Measurements from ENCODE around the gene NR2E1.

The NR2E1 gene

GRCh38 chr6:108174371-108175175 lies 8.8 kb downstream of the NR2E1 start:
- no peak overlapping the region for H3K27ac ChIP-seq (ENCODE audit: low read length, poor library complexity, severe bottlenecking)
- no peak overlapping the region for H3K4ac ChIP-seq (ENCODE audit: low read depth in 1 of 2, low read length in 2 of 2)
- peak overlapping the region; percentile 41 for H3K4me2 ChIP-seq (ENCODE audit: low read length, poor library complexity, severe bottlenecking)
- no peak overlapping the region for H3K18ac ChIP-seq (ENCODE audit: low read depth in 1 of 2, low read length in 2 of 2)
- no peaks in the 10 kb centered on the region for H3K79me1 ChIP-seq (replicated peaks; ENCODE audit: low read length, poor library complexity, severe bottlenecking)
- DNase-seq = peak; percentile 56
- no peak overlapping the region for H4K91ac ChIP-seq (ENCODE audit: low read length)
- no peak overlapping the region for H3K9ac ChIP-seq (ENCODE audit: low read length)
- H3K4me3 ChIP-seq (ENCODE audit: insufficient read depth in 1 of 2, low read depth in 1 of 2, low read length in 2 of 2) = no peak overlapping the region
- H3K27me3 ChIP-seq (ENCODE audit: control insufficient read depth in 1 of 2, insufficient read depth in 1 of 2, low read length in 2 of 2) = peaks cover 83 to 99% of the 10 kb centered on the region in 2 experiments
- peaks cover 26% of the 10 kb centered on the region for H3K4me1 ChIP-seq (ENCODE audit: control insufficient read depth, insufficient read depth, low read depth, low read length)
- no peak overlapping the region for H2BK12ac ChIP-seq (ENCODE audit: low read length in 2 of 2)
- no peak overlapping the region for H3K14ac ChIP-seq (ENCODE audit: low read length in 2 of 2)
- H4K8ac ChIP-seq (ENCODE audit: low read length) = no peak overlapping the region
- no peak overlapping the region for H2BK5ac ChIP-seq (ENCODE audit: low read depth, low read length, poor library complexity, severe bottlenecking)
- no peak overlapping the region for H2BK15ac ChIP-seq (ENCODE audit: low read depth, poor library complexity, severe bottlenecking)
- H2BK120ac ChIP-seq (ENCODE audit: low read depth, low read length) = no peak overlapping the region
- no peak overlapping the region for H3K23ac ChIP-seq (ENCODE audit: low read length in 2 of 2)
- no peak overlapping the region for H2AK5ac ChIP-seq (ENCODE audit: low read length, severe bottlenecking)
- 11% methylated on average over 40 of the region's 43 CpGs for WGBS
- no peaks in the 10 kb centered on the region for H3K36me3 ChIP-seq (ENCODE audit: control insufficient read depth in 1 of 2, insufficient read depth in 2 of 2, low read depth in 1 of 2, low read length in 2 of 2)
- H2AFZ ChIP-seq (ENCODE audit: low read depth, low read length) = no peak overlapping the region
- H3K9me3 ChIP-seq (ENCODE audit: control insufficient read depth, low read length) = peaks cover 13% of the 10 kb centered on the region

DNA sequence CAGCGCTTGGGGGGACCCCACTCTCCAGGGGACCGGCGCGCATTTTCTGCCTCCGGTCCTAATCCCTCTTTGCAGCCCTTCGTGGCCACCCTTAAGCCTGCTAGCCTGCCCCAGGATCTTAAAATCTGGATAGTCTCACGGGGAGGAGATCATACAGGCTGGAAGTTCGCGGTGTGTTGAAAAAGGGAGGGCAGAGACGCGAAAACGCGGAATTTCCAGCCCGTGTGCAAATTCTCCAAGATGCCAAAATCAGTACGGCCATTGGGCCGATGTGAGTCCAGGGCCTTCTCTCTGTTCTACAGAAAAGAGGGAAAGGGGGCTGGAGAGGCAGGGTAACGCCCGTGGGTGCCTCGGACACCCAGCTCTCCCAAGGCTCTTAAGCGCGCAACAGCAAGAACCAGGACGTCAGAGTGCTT lies 9.4 kb downstream of the NR2E1 start:
- peaks cover 82 to 98% of the 10 kb centered on the region in 2 experiments for H3K27me3 ChIP-seq (ENCODE audit: control insufficient read depth in 1 of 2, insufficient read depth in 1 of 2, low read length in 2 of 2)
- H2BK12ac ChIP-seq (ENCODE audit: low read length in 2 of 2) = no peak overlapping the region
- no peak overlapping the region for H3K9ac ChIP-seq (ENCODE audit: low read length)
- H4K8ac ChIP-seq (ENCODE audit: low read length) = no peak overlapping the region
- no peak overlapping the region for H3K27ac ChIP-seq (ENCODE audit: low read length, poor library complexity, severe bottlenecking)
- WGBS = 23% methylated on average over 22 of the region's 22 CpGs
- H3K23ac ChIP-seq (ENCODE audit: low read length in 2 of 2) = no peak overlapping the region
- no peak overlapping the region for H3K4ac ChIP-seq (ENCODE audit: low read depth in 1 of 2, low read length in 2 of 2)
- DNase-seq = no peak
- no peak overlapping the region for H2BK5ac ChIP-seq (ENCODE audit: low read depth, low read length, poor library complexity, severe bottlenecking)
- no peak overlapping the region for H3K18ac ChIP-seq (ENCODE audit: low read depth in 1 of 2, low read length in 2 of 2)
- no peak overlapping the region for H4K91ac ChIP-seq (ENCODE audit: low read length)
- no peak overlapping the region for H3K4me3 ChIP-seq (ENCODE audit: insufficient read depth in 1 of 2, low read depth in 1 of 2, low read length in 2 of 2)
- H2AK5ac ChIP-seq (ENCODE audit: low read length, severe bottlenecking) = no peak overlapping the region
- H3K79me1 ChIP-seq (replicated peaks; ENCODE audit: low read length, poor library complexity, severe bottlenecking) = no peaks in the 10 kb centered on the region
- H3K14ac ChIP-seq (ENCODE audit: low read length in 2 of 2) = no peak overlapping the region
- peaks cover 13% of the 10 kb centered on the region for H3K9me3 ChIP-seq (ENCODE audit: control insufficient read depth, low read length)
- H3K4me2 ChIP-seq (ENCODE audit: low read length, poor library complexity, severe bottlenecking) = no peak overlapping the region
- H3K4me1 ChIP-seq (ENCODE audit: control insufficient read depth, insufficient read depth, low read depth, low read length) = peaks cover 21% of the 10 kb centered on the region
- no peak overlapping the region for H2BK120ac ChIP-seq (ENCODE audit: low read depth, low read length)
- H2BK15ac ChIP-seq (ENCODE audit: low read depth, poor library complexity, severe bottlenecking) = no peak overlapping the region
- H3K36me3 ChIP-seq (ENCODE audit: control insufficient read depth in 1 of 2, insufficient read depth in 2 of 2, low read depth in 1 of 2, low read length in 2 of 2) = no peaks in the 10 kb centered on the region
- no peak overlapping the region for H2AFZ ChIP-seq (ENCODE audit: low read depth, low read length)

DNA sequence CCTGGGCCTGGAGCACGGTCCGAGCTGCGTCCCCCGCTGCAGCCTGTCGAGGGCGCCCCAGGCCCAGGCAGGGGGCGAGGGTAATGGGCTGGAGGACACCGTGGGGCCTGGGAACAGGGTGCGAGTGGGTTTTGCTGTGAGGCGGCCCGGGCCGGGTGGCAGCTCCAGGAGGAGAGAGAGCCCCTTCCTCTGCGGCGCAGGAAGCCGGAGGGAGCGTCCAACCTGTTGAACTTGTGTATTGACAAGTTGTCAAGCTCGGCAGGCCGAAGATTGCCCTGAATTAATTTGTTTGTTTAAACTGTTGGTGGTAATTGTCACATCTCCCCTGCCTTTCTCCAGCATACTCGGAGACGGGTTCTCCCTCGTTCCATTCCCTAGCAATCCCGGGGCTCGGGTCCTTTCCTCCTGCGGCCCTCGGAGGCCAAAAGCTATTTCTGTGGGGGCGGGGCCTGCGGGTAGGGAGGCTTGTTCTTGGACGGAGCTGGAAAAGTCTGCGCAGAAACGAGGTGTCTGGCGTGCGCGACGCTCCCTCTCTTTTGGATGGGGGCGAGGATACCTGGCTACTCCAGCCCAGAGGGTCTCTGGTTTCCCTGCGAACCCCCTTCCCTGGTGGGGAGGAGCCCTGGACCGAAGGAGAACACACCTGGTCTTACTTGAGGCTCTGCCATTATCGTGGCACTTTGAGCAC lies 9.9 kb downstream of the NR2E1 start:
- Histone ChIP-seq H3K9ac (ENCODE audit: low read length) (no peak overlapping the region), H4K91ac (ENCODE audit: low read length) (no peak overlapping the region), H3K4me1 (ENCODE audit: control insufficient read depth, insufficient read depth, low read depth, low read length) (peaks cover 21% of the 10 kb centered on the region), H3K4me3 (ENCODE audit: insufficient read depth in 1 of 2, low read depth in 1 of 2, low read length in 2 of 2) (peak overlapping the region in 1 of 2 experiments; percentile 18), H3K14ac (ENCODE audit: low read length in 2 of 2) (no peak overlapping the region), H2AK5ac (ENCODE audit: low read length, severe bottlenecking) (no peak overlapping the region), H2BK5ac (ENCODE audit: low read depth, low read length, poor library complexity, severe bottlenecking) (no peak overlapping the region), H3K18ac (ENCODE audit: low read depth in 1 of 2, low read length in 2 of 2) (no peak overlapping the region), H2BK15ac (ENCODE audit: low read depth, poor library complexity, severe bottlenecking) (no peak overlapping the region), H2BK12ac (ENCODE audit: low read length in 2 of 2) (no peak overlapping the region), H3K4me2 (ENCODE audit: low read length, poor library complexity, severe bottlenecking) (peak overlapping the region; percentile 26), H3K4ac (ENCODE audit: low read depth in 1 of 2, low read length in 2 of 2) (no peak overlapping the region), H3K79me1 (replicated peaks; ENCODE audit: low read length, poor library complexity, severe bottlenecking) (no peaks in the 10 kb centered on the region), H2BK120ac (ENCODE audit: low read depth, low read length) (no peak overlapping the region), H4K8ac (ENCODE audit: low read length) (no peak overlapping the region), H3K27ac (ENCODE audit: low read length, poor library complexity, severe bottlenecking) (no peak overlapping the region), H3K23ac (ENCODE audit: low read length in 2 of 2) (no peak overlapping the region), H3K36me3 (ENCODE audit: control insufficient read depth in 1 of 2, insufficient read depth in 2 of 2, low read depth in 1 of 2, low read length in 2 of 2) (no peaks in the 10 kb centered on the region), H2AFZ (ENCODE audit: low read depth, low read length) (no peak overlapping the region), H3K9me3 (ENCODE audit: control insufficient read depth, low read length) (peaks cover 13% of the 10 kb centered on the region), H3K27me3 (ENCODE audit: control insufficient read depth in 1 of 2, insufficient read depth in 1 of 2, low read length in 2 of 2) (peaks cover 77 to 98% of the 10 kb centered on the region in 2 experiments)
- no peak for DNase-seq
- 3% methylated on average over 35 of the region's 38 CpGs for WGBS

- Histone ChIP-seq H4K8ac (ENCODE audit: low read length) (no peak overlapping the region), H3K18ac (ENCODE audit: low read depth in 1 of 2, low read length in 2 of 2) (no peak overlapping the region), H3K4me2 (ENCODE audit: low read length, poor library complexity, severe bottlenecking) (peak overlapping the region; percentile 17), H2AFZ (ENCODE audit: low read depth, low read length) (no peak overlapping the region), H2BK120ac (ENCODE audit: low read depth, low read length) (no peak overlapping the region), H3K9me3 (ENCODE audit: control insufficient read depth, low read length) (peaks cover 13% of the 10 kb centered on the region), H3K36me3 (ENCODE audit: control insufficient read depth in 1 of 2, insufficient read depth in 2 of 2, low read depth in 1 of 2, low read length in 2 of 2) (no peaks in the 10 kb centered on the region), H2BK12ac (ENCODE audit: low read length in 2 of 2) (no peak overlapping the region), H3K4ac (ENCODE audit: low read depth in 1 of 2, low read length in 2 of 2) (no peak overlapping the region), H3K27ac (ENCODE audit: low read length, poor library complexity, severe bottlenecking) (no peak overlapping the region), H2BK5ac (ENCODE audit: low read depth, low read length, poor library complexity, severe bottlenecking) (no peak overlapping the region), H3K4me3 (ENCODE audit: insufficient read depth in 1 of 2, low read depth in 1 of 2, low read length in 2 of 2) (peak overlapping the region; percentile 4 to 18), H2BK15ac (ENCODE audit: low read depth, poor library complexity, severe bottlenecking) (no peak overlapping the region), H3K14ac (ENCODE audit: low read length in 2 of 2) (no peak overlapping the region), H3K27me3 (ENCODE audit: control insufficient read depth in 1 of 2, insufficient read depth in 1 of 2, low read length in 2 of 2) (peaks cover 73 to 94% of the 10 kb centered on the region in 2 experiments), H4K91ac (ENCODE audit: low read length) (no peak overlapping the region), H3K9ac (ENCODE audit: low read length) (no peak overlapping the region), H3K23ac (ENCODE audit: low read length in 2 of 2) (no peak overlapping the region), H2AK5ac (ENCODE audit: low read length, severe bottlenecking) (no peak overlapping the region), H3K79me1 (replicated peaks; ENCODE audit: low read length, poor library complexity, severe bottlenecking) (no peaks in the 10 kb centered on the region), H3K4me1 (ENCODE audit: control insufficient read depth, insufficient read depth, low read depth, low read length) (peaks cover 21% of the 10 kb centered on the region)
- DNase-seq = no peak
- 9% methylated on average over 46 of the region's 46 CpGs for WGBS
Measured at GRCh38 chr6:108176281-108177089, 10.7 kb downstream of the NR2E1 start.

All from mesenchymal stem cell (in vitro differentiated cells and primary cell).